GM18870 (cell line): Measurements from ENCODE around the gene CLPTM1.
"Not testable (repeated sequence)": the region's sequence is repeated elsewhere in the genome, so short reads cannot be mapped to it uniquely, and the experiment has no call there.

ENCODE experiments used
- ATAC-seq: cut with Tn5 transposase; IDR thresholded peaks from one replicate; pipeline ENCODE4 v1.9.1; 2021; ENCODE audit warnings: moderate library complexity; ENCODE audit not compliant: unreplicated experiment

Gene CLPTM1

DNA sequence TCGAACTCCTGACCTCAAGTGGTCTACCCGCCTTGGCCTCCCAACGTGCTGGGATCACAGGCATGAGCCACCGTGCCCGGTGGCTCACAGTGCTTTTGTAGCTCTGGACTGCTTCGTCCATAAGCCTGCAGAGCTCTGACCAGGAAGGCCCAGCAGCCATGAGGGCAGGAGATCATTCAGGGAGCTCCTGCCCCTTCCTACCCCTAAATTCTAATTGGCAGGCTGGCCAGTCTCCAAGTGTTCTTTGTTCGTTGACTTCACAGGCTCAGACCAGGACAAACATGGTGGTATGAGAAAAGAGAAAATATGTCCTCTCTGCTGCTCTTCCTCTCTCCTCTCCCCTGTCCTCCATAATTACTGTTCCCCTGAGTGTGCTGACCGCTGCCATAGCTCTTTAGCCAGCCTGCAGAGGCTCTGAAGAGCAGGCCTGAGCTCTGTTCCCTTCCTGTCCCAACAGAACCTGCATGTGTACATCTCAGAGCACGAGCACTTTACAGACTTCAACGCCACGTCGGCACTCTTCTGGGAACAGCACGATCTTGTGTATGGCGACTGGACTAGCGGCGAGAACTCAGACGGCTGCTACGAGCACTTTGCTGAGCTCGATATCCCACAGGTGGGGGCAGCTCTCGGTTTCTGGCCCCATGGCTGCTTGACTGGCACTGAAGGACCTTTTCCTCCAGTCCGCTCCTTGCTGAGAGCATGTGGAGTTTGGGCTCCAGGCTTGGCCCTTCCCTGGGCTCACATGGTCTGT is 19.0 kb downstream of the CLPTM1 start:
- no peak for ATAC-seq

- ATAC-seq: no peak
Measured at GRCh38 chr19:44974857-44975256, 19.7 kb downstream of the CLPTM1 start.

DNA sequence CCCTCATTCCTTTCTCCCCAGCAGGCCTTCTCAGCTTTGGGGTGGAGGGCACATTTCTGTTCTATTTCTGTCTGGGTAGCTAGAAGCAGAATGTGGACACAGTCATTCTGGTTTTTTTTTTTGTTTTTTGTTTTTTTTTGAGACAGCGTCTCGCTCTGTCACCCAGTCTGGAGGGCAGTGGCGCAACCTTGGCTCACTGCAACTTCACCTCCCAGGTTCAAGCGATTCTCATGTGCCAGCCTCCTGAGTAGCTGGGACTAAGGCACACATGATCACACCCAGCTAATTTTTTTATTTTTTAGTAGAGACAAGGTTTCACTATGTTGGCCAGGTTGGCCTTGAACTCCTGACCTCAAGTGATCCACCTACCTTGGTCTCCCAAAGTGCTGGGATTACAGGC is 20.3 kb downstream of the CLPTM1 start:
- no peak for ATAC-seq

- no peak for ATAC-seq
Measured at GRCh38 chr19:44984005-44984404, 28.8 kb downstream of the CLPTM1 start.

DNA sequence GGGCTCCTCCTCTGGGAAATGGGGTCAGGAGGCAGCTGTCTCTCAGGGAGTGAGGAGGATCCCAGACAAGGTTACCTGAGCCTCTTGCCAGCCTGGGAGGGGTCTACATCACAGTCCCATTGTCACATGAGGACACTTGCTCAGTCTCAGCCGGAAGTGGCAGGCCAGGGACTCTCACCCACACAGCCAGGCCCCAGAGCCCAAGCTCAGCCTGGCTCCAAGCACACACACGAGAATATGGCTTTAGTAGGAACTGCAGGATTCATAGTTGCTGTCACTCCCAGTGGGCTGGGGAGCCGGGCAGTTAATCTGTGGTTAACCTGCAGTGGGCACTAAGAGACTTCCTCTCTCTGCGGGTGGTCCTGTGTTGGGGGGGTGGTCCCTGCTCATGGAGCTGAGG is 30.3 kb downstream of the CLPTM1 start:
- ATAC-seq: no peak

DNA sequence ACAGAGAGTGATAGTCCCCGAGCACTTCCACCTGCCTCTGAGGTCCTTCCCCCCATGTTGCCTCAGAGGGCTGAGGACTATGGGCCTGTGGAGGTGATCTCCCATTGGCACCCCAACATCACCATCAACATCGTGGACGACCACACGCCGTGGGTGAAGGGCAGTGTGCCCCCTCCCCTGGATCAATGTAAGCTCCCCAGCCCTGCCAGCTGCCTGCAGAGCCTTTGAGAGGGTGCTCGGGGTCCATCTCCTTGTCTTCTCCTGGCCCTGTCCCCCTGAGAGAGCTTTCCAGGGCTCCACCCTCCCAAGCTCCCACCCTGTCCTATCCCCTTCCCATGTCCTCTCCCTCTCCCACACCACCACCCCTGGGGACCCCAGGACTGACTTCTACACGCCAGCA is 31.2 kb downstream of the CLPTM1 start:
- ATAC-seq: no peak

GRCh38 chr19:44987148-44987675 is 32.0 kb downstream of the CLPTM1 start:
- no peak for ATAC-seq

- ATAC-seq: no peak
Measured at GRCh38 chr19:44988273-44988672, 33.1 kb downstream of the CLPTM1 start.

DNA sequence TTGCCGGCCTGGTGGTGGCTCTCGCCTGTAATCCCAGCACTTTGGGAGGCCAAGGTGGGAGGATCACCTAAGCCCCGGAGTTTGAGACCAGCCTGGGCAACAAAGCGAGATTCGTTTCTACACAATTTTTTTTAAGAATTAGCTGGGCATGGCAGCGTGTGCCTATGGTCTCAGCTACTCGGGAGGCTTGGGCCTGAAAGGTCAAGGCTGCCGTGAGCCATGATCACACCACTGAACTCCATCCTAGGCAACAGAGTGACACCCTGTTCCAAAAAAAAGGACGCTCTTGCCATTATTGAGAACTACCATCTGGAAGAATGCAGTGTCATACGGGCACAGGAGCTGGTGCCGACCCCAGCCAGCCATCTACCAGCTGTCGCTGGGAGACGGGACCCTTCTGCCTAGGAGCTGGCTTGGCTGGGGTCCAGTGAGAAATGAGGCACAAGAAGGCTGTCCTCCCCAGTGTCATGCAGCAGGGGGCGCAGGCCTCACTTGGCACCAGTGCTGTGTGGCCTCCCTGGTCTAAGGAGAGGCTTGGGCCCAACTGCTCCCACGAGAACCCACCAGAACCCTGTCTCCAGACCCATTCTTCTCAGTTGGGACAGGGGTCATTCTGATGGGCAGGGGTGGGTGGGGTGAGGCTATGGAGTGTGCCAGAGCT is 33.8 kb downstream of the CLPTM1 start:
- ATAC-seq: no peak

DNA sequence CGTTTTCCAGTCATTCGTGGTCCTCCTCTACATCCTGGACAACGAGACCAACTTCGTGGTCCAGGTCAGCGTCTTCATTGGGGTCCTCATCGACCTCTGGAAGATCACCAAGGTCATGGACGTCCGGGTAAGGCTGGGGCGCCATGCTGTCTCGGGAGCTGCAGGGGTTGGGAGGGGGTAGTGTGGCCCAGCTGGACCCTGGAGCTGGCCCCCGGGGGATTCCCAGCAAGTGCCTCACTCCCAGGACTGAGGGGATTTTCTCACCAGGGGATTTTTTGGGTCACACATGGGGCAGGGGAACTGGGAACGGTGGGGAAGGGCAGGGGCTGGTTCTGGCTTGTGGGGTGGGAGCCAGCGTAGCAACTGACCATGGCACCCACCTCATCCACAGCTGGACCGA is 35.3 kb downstream of the CLPTM1 start:
- no peak for ATAC-seq

DNA sequence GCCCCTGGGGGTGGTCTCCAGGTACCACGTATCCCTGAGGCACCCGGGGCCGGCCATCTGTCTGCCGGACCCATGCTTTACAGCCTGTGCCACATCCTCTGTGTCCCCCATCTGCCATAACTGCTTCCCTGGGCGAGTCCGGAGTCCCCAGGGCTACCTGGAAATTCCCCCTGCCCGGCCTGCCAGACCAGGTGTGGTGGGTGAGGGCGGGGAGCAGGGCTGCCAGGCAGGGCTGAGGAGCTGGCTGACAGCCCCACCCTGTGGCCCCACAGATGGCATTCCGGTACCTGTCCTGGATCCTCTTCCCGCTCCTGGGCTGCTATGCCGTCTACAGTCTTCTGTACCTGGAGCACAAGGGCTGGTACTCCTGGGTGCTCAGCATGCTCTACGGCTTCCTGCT is 35.8 kb downstream of the CLPTM1 start:
- ATAC-seq: no peak

GRCh38 chr19:44992336-44993163 is 37.4 kb downstream of the CLPTM1 start:
- ATAC-seq: no peak

DNA sequence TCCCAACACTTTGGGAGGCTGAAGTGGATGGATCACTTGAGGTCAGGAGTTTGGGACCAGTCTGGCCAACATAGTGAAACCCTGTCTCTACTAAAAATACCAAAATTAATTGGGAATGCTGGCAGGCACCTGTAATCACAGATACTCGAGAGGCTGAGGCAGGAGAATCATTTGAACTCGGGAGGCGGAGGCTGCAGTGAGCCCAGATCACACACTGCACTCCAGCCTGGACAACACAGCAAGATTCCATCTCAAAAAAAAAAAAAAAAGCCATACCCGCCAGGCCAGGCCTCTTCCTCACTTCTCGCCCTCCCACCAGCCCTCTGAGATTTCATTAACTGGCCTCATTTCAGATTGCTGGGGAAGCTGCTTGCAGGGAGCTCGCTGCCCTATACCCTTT is 38.3 kb downstream of the CLPTM1 start:
- ATAC-seq: no peak

DNA sequence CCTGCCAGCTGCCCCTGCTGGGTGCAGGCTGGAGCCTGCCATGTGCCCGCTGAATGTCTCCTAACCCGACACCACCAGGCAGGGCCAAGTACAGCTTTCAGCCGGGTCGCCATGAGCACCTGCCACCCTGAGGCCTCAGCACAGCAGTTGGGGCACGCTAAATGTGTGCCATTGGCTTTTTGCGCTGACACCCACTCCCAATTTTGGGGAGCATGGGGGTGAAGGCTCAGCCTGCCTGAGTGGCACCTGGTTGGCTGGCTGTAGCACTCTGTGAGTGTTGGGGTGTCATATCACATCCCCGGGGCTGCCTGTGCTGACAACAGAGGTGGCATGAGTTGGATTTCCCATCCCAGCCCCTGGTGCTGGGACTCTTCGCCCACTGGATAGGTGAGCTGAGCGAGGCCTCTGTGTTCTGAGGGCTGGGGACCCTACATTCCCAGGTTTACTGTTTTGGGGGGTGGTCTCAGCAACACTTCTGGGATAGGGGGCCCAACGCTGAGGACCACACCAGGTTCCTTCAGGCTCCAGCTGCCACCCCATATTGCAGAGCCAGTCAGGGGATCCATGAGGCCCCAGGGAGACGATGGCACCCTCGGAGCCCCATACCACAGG is 38.9 kb downstream of the CLPTM1 start:
- ATAC-seq: no peak

DNA sequence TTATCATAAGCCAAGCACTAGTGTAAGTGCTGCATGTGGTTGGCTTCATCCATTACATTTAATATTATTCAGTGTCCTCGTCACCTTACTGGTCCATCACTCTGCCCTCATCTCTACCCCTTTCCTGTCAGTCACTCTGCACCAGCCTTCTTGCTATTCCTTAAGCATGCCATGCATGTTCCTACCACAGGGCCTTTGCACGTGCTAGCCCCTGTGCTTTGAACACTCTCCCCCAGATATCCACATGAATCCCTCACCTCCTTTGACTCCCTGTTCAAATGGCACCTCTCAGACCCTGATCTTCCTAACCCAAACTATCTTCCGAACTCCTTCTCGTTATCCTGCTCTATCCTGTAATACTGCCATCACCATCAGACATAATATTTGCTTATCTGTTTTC is 42.8 kb downstream of the CLPTM1 start:
- ATAC-seq: no peak

DNA sequence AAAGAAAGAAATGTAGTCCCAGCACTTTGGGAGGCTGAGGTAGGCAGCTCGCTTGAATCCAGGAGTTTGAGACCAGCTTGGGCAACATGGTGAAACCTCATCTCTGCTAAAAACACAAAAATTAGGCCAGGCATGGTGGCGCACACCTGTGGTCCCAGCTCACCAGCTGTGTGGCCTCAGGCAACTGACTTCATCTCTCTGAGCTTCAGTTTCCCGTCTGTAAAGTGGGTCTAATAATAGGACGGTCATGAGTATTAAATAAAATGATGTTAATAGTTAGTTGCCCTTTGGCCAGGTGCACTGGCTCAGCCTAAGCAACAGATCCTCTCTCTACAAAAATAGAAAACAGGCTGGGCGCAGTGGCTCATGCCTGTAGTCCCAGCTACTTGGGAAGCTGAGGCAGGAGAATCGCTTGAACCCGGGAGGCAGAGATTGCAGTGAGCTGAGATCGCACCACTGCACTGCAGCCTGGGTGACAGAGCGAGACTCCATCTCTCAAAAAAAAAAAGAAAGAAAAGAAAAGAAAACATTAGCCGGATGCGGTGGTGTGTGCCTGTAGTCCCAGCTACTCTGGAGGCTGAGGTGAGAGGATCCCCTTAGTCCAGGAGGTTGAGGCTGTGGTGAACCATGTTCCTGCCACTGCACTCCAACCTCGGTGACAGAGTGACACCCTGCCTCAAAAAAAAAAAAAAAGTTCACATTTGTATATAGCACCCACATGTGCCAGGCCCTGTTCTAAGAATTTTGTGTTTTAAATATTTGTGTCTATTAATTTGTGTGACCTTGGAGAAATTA is 44.1 kb downstream of the CLPTM1 start:
- ATAC-seq: not testable (repeated sequence)

DNA sequence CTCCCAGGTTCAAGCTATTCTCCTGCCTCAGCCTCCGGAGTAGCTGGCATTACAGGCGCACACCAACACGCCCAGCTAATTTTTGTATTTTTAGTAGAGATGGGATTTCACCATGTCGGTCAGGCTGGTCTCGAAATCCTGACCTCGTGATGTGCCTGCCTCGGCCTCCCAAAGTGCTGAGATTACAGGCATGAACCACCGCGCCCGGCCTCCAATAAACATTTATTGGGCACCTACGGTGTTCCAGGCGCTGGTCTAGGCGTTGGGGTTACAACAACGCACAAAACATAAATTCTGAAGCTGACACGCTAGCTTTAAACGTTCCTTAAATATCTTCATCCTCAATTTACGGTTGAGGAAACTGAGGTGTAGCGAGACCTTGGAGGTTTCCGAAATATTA is 45.5 kb downstream of the CLPTM1 start:
- ATAC-seq: not testable (repeated sequence)

GRCh38 chr19:45001087-45001739 is 46.0 kb downstream of the CLPTM1 start, which contains the start of gene RELB:
RELB (plus strand) TSS chr19:45001464; CDS start chr19:45001580, 116 bp downstream.
- ATAC-seq: no peak

GRCh38 chr19:45003485-45003884 is 48.3 kb downstream of the CLPTM1 start:
- ATAC-seq: no peak

- no peak for ATAC-seq
Measured at GRCh38 chr19:45005787-45006186, 50.6 kb downstream of the CLPTM1 start.
